Measurements from ENCODE around the gene EIF4G3. TPM values are rescaled to one million over a fixed set of nuclear protein-coding genes. Genes with fewer than 3 reads are reported as not detected.
"Not testable (repeated sequence)": the region's sequence is repeated elsewhere in the genome, so short reads cannot be mapped to it uniquely, and the experiment has no call there.

The EIF4G3 gene
- total and polyA plus RNA-seq, 10 of the 15 experiments (the other 5 are each of a cell fraction or from before 2014, with no cell fraction given), result 7.4 to 45.1 (median 29.1) TPM

- ChIA-PET SMC1A (ENCODE audit: uncharacterized antibody, unreplicated experiment) (interaction anchor here (0.5 to 1.0 kb wide), 4 partner anchors 13 to 517 kb away, joined by 3 to 4 read pairs (median 3); no protein-coding TSS in a partner anchor), POLR2A (interaction anchor here (0.7 kb wide), 1 partner anchor 521 kb away, joined by 3 read pairs; no protein-coding TSS in a partner anchor), CTCF (interaction anchor here (0.7 to 1.3 kb wide), 3 partner anchors 9 to 24 kb away, joined by 3 read pairs; no protein-coding TSS in a partner anchor)
- 19% methylated on average over 6 of the region's 6 CpGs for WGBS (ENCODE audit: insufficient coverage, insufficient replicate concordance, low lambda C conversion rate, missing lambda C conversion rate)
- H3K4me1 ChIP-seq (ENCODE audit: control insufficient read depth, insufficient read depth, low read length); H3K27me3 ChIP-seq (replicated peaks in 1 of 2; ENCODE audit: control insufficient read depth in 2 of 2, insufficient read depth in 2 of 2, low read length in 1 of 2); RAD21 ChIA-PET (ENCODE audit: unreplicated experiment); in situ Hi-C loops (cut with MboI); H3K9me3 ChIP-seq (replicated peaks; ENCODE audit: control insufficient read depth, insufficient read depth, low read length); H3K9ac ChIP-seq (ENCODE audit: control insufficient read depth, insufficient read depth, low read length); H3K4me3 ChIP-seq; ATAC-seq; H3K79me2 ChIP-seq (ENCODE audit: control insufficient read depth, insufficient read depth, low read length); DNase-seq (ENCODE audit: low read depth, low spot score); H3K27ac ChIP-seq (ENCODE audit: control insufficient read depth, insufficient read depth); FAIRE-seq; H3K36me3 ChIP-seq (ENCODE audit: control insufficient read depth in 2 of 2, insufficient read depth in 2 of 2, low read length in 1 of 2); H3K4me2 ChIP-seq (ENCODE audit: control insufficient read depth, insufficient read depth); BruUV-seq (replicated peaks); H4K20me1 ChIP-seq (ENCODE audit: control insufficient read depth, insufficient read depth); H2AFZ ChIP-seq (ENCODE audit: control insufficient read depth, low read depth, low read length); intact Hi-C loops (cut with micrococcal nuclease; ENCODE audit: unreplicated experiment): not testable (repeated sequence)
- peak; percentile 58 for TF ChIP-seq RUNX3 (IDR thresholded peaks at IDR 0.05; ENCODE audit: low read length)
Measured at GRCh38 chr1:21208137-21208700, 31.5 kb upstream of the EIF4G3 start.

DNA sequence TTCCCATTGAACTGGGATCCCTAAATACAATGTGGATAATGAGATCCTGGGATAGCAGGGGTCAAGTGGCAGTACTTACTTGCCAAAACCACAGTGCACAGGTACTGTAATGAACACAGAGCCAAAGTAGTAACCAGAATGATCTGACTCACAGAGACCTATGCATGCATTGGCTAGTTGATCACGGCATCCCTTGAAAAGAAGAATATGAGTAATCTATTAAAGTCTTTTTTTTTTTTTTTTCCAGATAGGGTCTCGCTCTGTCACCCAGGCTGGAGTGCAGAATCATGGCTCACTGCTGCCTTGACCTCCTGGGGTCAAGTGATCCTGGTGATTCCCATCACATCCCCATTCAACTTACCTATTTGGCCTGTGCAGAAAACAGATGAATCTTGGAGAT is 29.4 kb upstream of the EIF4G3 start:
- H3K36me3 ChIP-seq (ENCODE audit: control insufficient read depth in 2 of 2, insufficient read depth in 2 of 2, low read length in 1 of 2), result no peaks in the 10 kb centered on the region
- BruUV-seq (replicated peaks), result no TSS peak
- H3K79me2 ChIP-seq (ENCODE audit: control insufficient read depth, insufficient read depth, low read length), result no peaks in the 10 kb centered on the region
- WGBS (ENCODE audit: insufficient coverage, insufficient replicate concordance, low lambda C conversion rate, missing lambda C conversion rate), result 0% methylated on average over 2 of the region's 2 CpGs
- intact Hi-C loops (cut with micrococcal nuclease; ENCODE audit: unreplicated experiment), result no loop called here
- in situ Hi-C loops (cut with MboI), result no loop called here
- H3K4me2 ChIP-seq (ENCODE audit: control insufficient read depth, insufficient read depth), result no peak overlapping the region
- H3K9ac ChIP-seq (ENCODE audit: control insufficient read depth, insufficient read depth, low read length), result no peak overlapping the region
- ATAC-seq (no peak), FAIRE-seq (no peak), DNase-seq (ENCODE audit: low read depth, low spot score) (no peak)
- TF ChIP-seq RUNX3 (IDR thresholded peaks at IDR 0.05; ENCODE audit: low read length), result peak; percentile 43; the same call in 1 of the 2 replicates
- no peak for TF ChIP-seq NR2F1 (conservative IDR thresholded peaks at IDR 0.05)
- H2AFZ ChIP-seq (ENCODE audit: control insufficient read depth, low read depth, low read length), result no peak overlapping the region
- ChIA-PET POLR2A (no interaction called here), CTCF (interaction anchor here (2.1 kb wide), 1 partner anchor 11 kb away, joined by 10 read pairs; no protein-coding TSS in a partner anchor), RAD21 (ENCODE audit: unreplicated experiment) (interaction anchor here (1.3 kb wide), 1 partner anchor 509 kb away, joined by 3 read pairs; no protein-coding TSS in a partner anchor), SMC1A (ENCODE audit: uncharacterized antibody, unreplicated experiment) (no interaction called here)
- no peaks in the 10 kb centered on the region for H3K4me1 ChIP-seq (ENCODE audit: control insufficient read depth, insufficient read depth, low read length)
- no peaks in the 10 kb centered on the region for H4K20me1 ChIP-seq (ENCODE audit: control insufficient read depth, insufficient read depth)
- no peak overlapping the region for H3K4me3 ChIP-seq
- H3K27ac ChIP-seq (ENCODE audit: control insufficient read depth, insufficient read depth), result no peak overlapping the region
- no peaks in the 10 kb centered on the region for H3K9me3 ChIP-seq (replicated peaks; ENCODE audit: control insufficient read depth, insufficient read depth, low read length)
- H3K27me3 ChIP-seq (replicated peaks in 1 of 2; ENCODE audit: control insufficient read depth in 2 of 2, insufficient read depth in 2 of 2, low read length in 1 of 2), result no peaks in the 10 kb centered on the region

Measured in GM12878 (cell line).